ENCODE data around the gene TIGD1. TPM values are rescaled to one million over a fixed set of nuclear protein-coding genes. Genes with fewer than 3 reads are reported as not detected.

TIGD1 gene
- polyA plus RNA-seq, 1 donor (not counting 4 experiments of a cell fraction or from before 2014, with no cell fraction given), result 2.3 TPM

DNA sequence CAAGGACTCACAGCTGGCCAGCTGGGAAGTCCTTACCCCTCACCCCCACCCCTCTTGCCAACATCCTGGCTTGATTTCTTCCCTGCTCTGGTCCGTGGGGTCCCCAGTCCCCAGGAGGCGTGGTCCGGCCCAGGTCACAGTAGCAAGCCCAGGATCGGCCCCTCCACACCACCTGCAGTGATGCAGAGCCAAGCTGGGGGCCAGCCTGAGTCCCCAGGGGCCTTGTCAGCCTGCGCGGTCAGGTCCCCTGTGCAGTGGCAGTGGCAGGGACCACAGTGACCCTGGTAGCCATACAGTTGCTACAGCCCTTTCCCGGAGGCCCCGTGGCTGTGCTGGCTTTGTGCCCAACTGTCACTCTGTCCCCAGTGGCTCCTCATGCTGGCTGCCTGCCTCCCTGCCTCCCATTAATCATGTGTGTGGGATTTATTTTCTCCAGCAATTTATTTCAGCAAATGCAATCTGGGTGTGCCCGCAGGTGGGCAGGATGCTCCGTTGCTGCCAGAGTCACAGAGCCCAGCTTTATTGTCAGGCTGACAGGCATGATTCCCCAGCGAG, 38.9 kb downstream of the TIGD1 start:
- Histone ChIP-seq H3K27ac (ENCODE audit: control insufficient read depth, insufficient read depth, low read length) (no peak overlapping the region), H3K4me3 (ENCODE audit: control insufficient read depth in 2 of 3, extremely low read depth in 1 of 3, insufficient read depth in 2 of 3, low read depth in 1 of 3, low read length in 3 of 3) (no peak overlapping the region), H2AFZ (ENCODE audit: control insufficient read depth, low read length) (no peak overlapping the region), H4K20me1 (ENCODE audit: control insufficient read depth, extremely low read depth, insufficient read depth, low read length) (no peaks in the 10 kb centered on the region), H3K9ac (ENCODE audit: control insufficient read depth, extremely low read depth, insufficient read depth, low read length) (no peak overlapping the region), H3K9me3 (ENCODE audit: control insufficient read depth, low read depth, low read length) (no peaks in the 10 kb centered on the region), H3K79me2 (ENCODE audit: control insufficient read depth, insufficient read depth, low read length) (no peaks in the 10 kb centered on the region), H3K4me1 (ENCODE audit: control insufficient read depth, extremely low read depth, insufficient read depth, low read length) (no peaks in the 10 kb centered on the region), H3K27me3 (ENCODE audit: control insufficient read depth, extremely low read depth, insufficient read depth, low read length) (peaks cover 11% of the 10 kb centered on the region), H3K9me1 (ENCODE audit: control insufficient read depth, extremely low read depth, insufficient read depth, low read length) (no peaks in the 10 kb centered on the region), H3K4me2 (ENCODE audit: control insufficient read depth, extremely low read depth, insufficient read depth, low read depth, low read length) (no peak overlapping the region), H3K36me3 (ENCODE audit: control insufficient read depth in 2 of 2, extremely low read depth in 1 of 2, insufficient read depth in 2 of 2, low read length in 2 of 2) (no peaks in the 10 kb centered on the region)
- DNase-seq (ENCODE audit: low read depth, low spot score), result no peak
- TF ChIP-seq, protein P1, sequence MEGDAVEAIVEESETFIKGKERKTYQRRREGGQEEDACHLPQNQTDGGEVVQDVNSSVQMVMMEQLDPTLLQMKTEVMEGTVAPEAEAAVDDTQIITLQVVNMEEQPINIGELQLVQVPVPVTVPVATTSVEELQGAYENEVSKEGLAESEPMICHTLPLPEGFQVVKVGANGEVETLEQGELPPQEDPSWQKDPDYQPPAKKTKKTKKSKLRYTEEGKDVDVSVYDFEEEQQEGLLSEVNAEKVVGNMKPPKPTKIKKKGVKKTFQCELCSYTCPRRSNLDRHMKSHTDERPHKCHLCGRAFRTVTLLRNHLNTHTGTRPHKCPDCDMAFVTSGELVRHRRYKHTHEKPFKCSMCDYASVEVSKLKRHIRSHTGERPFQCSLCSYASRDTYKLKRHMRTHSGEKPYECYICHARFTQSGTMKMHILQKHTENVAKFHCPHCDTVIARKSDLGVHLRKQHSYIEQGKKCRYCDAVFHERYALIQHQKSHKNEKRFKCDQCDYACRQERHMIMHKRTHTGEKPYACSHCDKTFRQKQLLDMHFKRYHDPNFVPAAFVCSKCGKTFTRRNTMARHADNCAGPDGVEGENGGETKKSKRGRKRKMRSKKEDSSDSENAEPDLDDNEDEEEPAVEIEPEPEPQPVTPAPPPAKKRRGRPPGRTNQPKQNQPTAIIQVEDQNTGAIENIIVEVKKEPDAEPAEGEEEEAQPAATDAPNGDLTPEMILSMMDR (optimal IDR thresholded peaks at IDR 0.05 in 1 of 3, IDR thresholded peaks at IDR 0.05 in 1 of 3, conservative IDR thresholded peaks at IDR 0.05 in 1 of 3; ENCODE audit: extremely low read depth in 1 of 3, insufficient read depth in 2 of 3, low read length in 3 of 3), result no peak
- dilution Hi-C loops (cut with MboI; ENCODE audit: extremely low pct_ligation_motif_present, low sequenced_read_pairs), result no loop called here
- no peak for FAIRE-seq

DNA sequence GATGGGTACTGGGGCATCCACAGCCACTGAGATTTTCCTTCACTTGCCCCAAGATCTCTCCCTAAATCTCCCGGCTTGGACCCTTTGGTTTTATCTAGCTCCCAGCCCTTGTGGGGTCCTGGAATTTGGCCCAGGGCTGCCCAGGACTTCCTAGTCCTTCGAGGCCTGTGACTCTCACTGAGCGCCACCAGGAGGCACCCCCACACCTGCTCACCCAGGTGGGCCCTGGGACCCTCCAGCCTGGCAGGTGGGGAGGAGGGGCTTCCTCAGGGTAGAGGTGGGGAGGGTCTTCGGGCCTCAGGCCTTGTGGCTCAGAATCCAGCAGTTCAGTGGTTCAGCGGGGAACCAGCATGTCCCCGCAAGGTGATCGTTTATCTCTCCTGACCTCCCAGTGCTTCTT, 42.1 kb downstream of the TIGD1 start:
- Histone ChIP-seq H2AFZ (ENCODE audit: control insufficient read depth, low read length) (no peak overlapping the region), H3K4me3 (ENCODE audit: control insufficient read depth in 2 of 3, extremely low read depth in 1 of 3, insufficient read depth in 2 of 3, low read depth in 1 of 3, low read length in 3 of 3) (no peak overlapping the region), H3K36me3 (ENCODE audit: control insufficient read depth in 2 of 2, extremely low read depth in 1 of 2, insufficient read depth in 2 of 2, low read length in 2 of 2) (no peaks in the 10 kb centered on the region), H3K9me1 (ENCODE audit: control insufficient read depth, extremely low read depth, insufficient read depth, low read length) (no peaks in the 10 kb centered on the region), H3K27me3 (ENCODE audit: control insufficient read depth, extremely low read depth, insufficient read depth, low read length) (peaks cover 30% of the 10 kb centered on the region), H3K9ac (ENCODE audit: control insufficient read depth, extremely low read depth, insufficient read depth, low read length) (no peak overlapping the region), H3K79me2 (ENCODE audit: control insufficient read depth, insufficient read depth, low read length) (no peaks in the 10 kb centered on the region), H3K27ac (ENCODE audit: control insufficient read depth, insufficient read depth, low read length) (no peak overlapping the region), H3K4me1 (ENCODE audit: control insufficient read depth, extremely low read depth, insufficient read depth, low read length) (no peaks in the 10 kb centered on the region), H4K20me1 (ENCODE audit: control insufficient read depth, extremely low read depth, insufficient read depth, low read length) (no peaks in the 10 kb centered on the region), H3K4me2 (ENCODE audit: control insufficient read depth, extremely low read depth, insufficient read depth, low read depth, low read length) (no peak overlapping the region), H3K9me3 (ENCODE audit: control insufficient read depth, low read depth, low read length) (no peaks in the 10 kb centered on the region)
- dilution Hi-C loops (cut with MboI; ENCODE audit: extremely low pct_ligation_motif_present, low sequenced_read_pairs), result no loop called here
- FAIRE-seq (no peak), DNase-seq (ENCODE audit: low read depth, low spot score) (no peak)
- TF ChIP-seq, protein P1 (optimal IDR thresholded peaks at IDR 0.05 in 1 of 3, IDR thresholded peaks at IDR 0.05 in 1 of 3, conservative IDR thresholded peaks at IDR 0.05 in 1 of 3; ENCODE audit: extremely low read depth in 1 of 3, insufficient read depth in 2 of 3, low read length in 3 of 3), result no peak
- TF ChIP-seq EZH2 (IDR thresholded peaks at IDR 0.05; ENCODE audit: low read length), result no peak

Data from keratinocyte (primary cell).